K562 (cell line): Measurements from ENCODE around the gene ZNF267. TPM values are rescaled to one million over a fixed set of nuclear protein-coding genes. Genes with fewer than 3 reads are reported as not detected.
A peak's percentile ranks its signal among the peaks of the same experiment; 100 is the strongest.

ENCODE experiments used
- FOXJ2 ChIP-seq: fragments of 200-800 bp; sonication (Bioruptor generic); IDR thresholded peaks from 2 replicates; pipeline ENCODE4 v1.6.1; 2016; ENCODE audit warnings: missing genetic modification characterization, missing compliant biosample characterization
- NBN ChIP-seq: fragments of 450-650 bp; IDR thresholded peaks from 2 replicates; pipeline ENCODE4 v1.6.1; 2016; ENCODE audit warnings: low read depth, mild to moderate bottlenecking
- NEUROD1 ChIP-seq: fragments of 150-350 bp; IDR thresholded peaks from 2 replicates; pipeline ENCODE4 v1.6.1; 2014; ENCODE audit warnings: borderline replicate concordance, low read length, low read depth; ENCODE audit not compliant: partially characterized antibody
- NR2C2 ChIP-seq, 2 experiments: fragments of 200-800 bp in 1 of 2; sonication (Bioruptor generic) in 1 of 2; sonication (generic) in 1 of 2; formaldehyde crosslinking in 1 of 2; IDR thresholded peaks; 2 replicates each; pipeline versions ENCODE4 v1.6.1 to v1.8.0; 2016 to 2022; ENCODE audit warnings: mild to moderate bottlenecking in 1 of 2, missing compliant biosample characterization in 1 of 2, missing genetic modification characterization in 1 of 2, missing genetic modification reagents in 1 of 2
- ZNF551 ChIP-seq: fragments of 250-450 bp; sonication (Bioruptor Pico); IDR thresholded peaks from 2 replicates; pipeline ENCODE4 v1.5.0; 2021; ENCODE audit warnings: mild to moderate bottlenecking, moderate library complexity
- polyA plus RNA-seq, 8 experiments: library from polyadenylated mRNA; depleted of rRNA in 4 of 8; stranded (reverse) in 5 of 8; unstranded in 3 of 8; fragments of >200 nt; fragmentation: Nextera tagmentation in 2 of 8; fragmentation: Illumina TruSeq in 1 of 8; extraction: Ambion mirVana in 2 of 8; extraction: Trizol in 1 of 8; gene quantifications; 2 replicates each; pipeline versions ENCODE4 v1.2.1 to v1.2.3, GENCODE V29; 2011 to 2014; ENCODE audit warnings: inconsistent platforms in 1 of 8, missing spikeins in 1 of 8
- total RNA-seq, 7 experiments: library from RNA; depleted of rRNA in 6 of 7; stranded (reverse); fragments of >200 nt in 6 of 7; fragmentation: Illumina TruSeq in 2 of 7; extraction: Trizol in 2 of 7; gene quantifications; 2 replicates each; pipeline versions ENCODE4 v1.2.1 to v1.2.3, GENCODE V29; 2011 to 2021; ENCODE audit warnings: low replicate concordance in 1 of 7
- TF ChIP-seq, protein P1 (sequence below): fragments of 250-450 bp; sonication (Bioruptor Pico); IDR thresholded peaks from 2 replicates; pipeline ENCODE4 v1.5.0; 2021; ENCODE audit warnings: mild to moderate bottlenecking, moderate library complexity
- TF ChIP-seq, protein P2 (sequence below): IDR thresholded peaks from 2 replicates; pipeline ENCODE4 v1.6.1; 2011; ENCODE audit not compliant: insufficient read length; ENCODE audit errors: extremely low read depth
- TF ChIP-seq, protein P3 (sequence below): fragments of 250-450 bp; sonication (Bioruptor Pico); IDR thresholded peaks from 2 replicates; pipeline ENCODE4 v1.9.0; 2021; ENCODE audit warnings: mild to moderate bottlenecking, inconsistent platforms
- TF ChIP-seq, protein P4 (sequence below), 3 experiments: fragments of 200-800 bp in 1 of 3; fragments of 250-450 bp in 1 of 3; fragments of 450-650 bp in 1 of 3; sonication (Bioruptor Pico) in 1 of 3; sonication (Bioruptor generic) in 1 of 3; formaldehyde crosslinking in 1 of 3; IDR thresholded peaks; 2 replicates each; pipeline versions ENCODE4 v1.6.1 to v1.8.0; 2016 to 2022; ENCODE audit warnings: mild to moderate bottlenecking in 2 of 3, missing genetic modification characterization in 2 of 3, missing compliant biosample characterization in 1 of 3, moderate library complexity in 1 of 3
- TF ChIP-seq, protein P5 (sequence below): fragments of 450-650 bp; IDR thresholded peaks from 2 replicates; pipeline ENCODE4 v1.6.1; 2016; ENCODE audit warnings: borderline replicate concordance

ZNF267 gene
- total and polyA plus RNA-seq, 9 of the 15 experiments (the other 6 are each of a cell fraction or from before 2014, with no cell fraction given): 14.6 to 38.8 (median 21.5) TPM

DNA sequence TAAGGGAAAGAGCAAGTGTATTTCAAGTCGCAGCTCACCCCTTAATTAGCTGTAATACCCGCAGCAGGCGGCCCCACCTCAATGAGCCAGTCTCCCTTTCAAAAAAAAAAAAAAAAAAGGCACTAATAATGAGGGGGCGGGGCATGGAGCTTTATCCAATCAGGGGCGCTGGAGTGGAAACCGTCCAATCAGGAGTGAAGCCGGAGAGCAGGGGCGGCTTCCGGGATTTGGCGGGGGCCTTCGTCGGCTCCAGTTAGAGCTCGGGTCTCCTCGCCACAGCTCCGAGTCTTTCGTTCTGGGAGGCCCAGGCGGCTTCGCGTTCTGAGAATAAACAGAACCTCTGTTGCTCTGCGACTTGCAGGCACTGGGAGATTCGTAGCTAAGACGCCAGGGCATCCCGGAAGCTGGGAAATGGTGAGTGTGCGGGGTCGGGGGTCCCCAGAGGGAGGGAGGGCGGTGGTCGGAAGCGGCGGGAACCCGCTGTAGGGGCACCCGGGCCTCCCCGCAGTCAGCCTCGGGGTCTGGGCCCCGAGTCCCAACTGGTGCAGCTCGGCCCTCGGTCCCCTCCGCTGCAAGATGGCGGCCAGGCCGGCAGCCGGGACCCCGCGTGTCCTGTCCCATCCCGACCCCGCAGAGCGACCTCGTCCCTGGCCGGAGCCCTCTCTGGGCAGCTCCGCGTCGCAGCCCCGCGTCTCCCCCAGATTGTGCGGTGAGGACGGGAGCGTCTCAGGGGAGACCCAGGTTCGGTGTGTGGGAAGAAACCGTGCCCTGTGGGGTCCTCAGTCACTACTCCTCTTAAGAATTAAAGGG is at the start of gene ZNF267 (continued):
- TF ChIP-seq, protein P1, sequence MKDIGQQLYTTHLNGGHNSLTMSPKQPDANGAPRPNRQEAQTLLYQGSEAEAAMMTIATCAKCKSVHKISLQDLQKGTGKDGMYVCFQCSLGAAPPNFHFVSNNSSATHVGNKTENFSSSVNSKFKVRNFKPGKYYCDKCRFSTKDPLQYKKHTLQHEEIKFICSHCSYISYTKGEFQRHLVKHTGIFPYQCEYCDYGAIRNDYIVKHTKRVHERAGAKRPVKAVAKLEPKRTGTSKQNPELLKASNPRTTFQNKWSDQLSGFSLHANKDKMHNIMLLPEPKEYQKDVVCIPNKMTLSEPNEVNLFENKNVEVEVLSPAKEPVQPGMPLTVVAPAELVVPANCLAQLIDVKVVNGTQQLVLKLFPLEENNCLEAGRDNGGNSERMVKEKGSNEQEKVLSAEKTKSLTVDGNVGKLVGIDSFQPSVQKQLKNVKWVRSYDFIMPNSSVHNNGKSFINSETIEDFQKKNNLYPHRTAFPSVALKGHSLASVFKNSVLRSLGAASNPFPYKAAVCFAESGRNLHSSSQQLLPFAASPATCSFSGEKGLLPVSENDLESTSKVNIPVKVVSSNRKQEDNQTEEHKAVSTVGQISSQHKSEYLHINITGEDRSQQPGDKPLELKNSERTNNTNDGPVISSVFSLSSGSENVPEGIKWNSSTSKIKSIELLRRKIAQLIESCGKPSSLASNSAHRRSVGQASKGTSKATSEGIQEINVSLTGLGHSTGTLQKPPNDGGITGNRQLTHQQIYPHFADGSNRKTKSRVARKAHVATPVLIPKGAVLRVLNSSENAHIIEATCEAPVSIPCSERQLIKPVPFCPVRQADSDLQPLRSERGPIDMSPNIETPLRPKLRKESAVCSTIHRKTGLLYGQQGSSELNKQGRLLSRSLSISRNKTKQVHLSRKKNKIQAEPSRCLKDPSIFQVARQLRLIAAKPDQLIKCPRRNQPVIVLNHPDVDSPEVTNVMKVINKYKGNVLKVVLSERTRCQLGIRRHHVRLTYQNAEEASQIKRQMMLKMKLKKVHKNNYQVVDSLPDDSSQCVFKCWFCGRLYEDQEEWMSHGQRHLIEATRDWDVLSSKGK (CRISPR knock-in tag): no peak
- TF ChIP-seq ZNF551 (CRISPR knock-in tag): no peak
- TF ChIP-seq NBN: no peak
- TF ChIP-seq, protein P2, sequence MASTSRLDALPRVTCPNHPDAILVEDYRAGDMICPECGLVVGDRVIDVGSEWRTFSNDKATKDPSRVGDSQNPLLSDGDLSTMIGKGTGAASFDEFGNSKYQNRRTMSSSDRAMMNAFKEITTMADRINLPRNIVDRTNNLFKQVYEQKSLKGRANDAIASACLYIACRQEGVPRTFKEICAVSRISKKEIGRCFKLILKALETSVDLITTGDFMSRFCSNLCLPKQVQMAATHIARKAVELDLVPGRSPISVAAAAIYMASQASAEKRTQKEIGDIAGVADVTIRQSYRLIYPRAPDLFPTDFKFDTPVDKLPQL: no peak
- TF ChIP-seq FOXJ2 (tag): no peak
- no peak for TF ChIP-seq NR2C2 (CRISPR knock-in tag; IDR thresholded peaks at IDR 0.05)
- 0 out of 2 replicates have a peak, but pooled peaks have one; percentile 38 for TF ChIP-seq NR2C2 (tag; IDR thresholded peaks at IDR 0.05)
- TF ChIP-seq, protein P3, sequence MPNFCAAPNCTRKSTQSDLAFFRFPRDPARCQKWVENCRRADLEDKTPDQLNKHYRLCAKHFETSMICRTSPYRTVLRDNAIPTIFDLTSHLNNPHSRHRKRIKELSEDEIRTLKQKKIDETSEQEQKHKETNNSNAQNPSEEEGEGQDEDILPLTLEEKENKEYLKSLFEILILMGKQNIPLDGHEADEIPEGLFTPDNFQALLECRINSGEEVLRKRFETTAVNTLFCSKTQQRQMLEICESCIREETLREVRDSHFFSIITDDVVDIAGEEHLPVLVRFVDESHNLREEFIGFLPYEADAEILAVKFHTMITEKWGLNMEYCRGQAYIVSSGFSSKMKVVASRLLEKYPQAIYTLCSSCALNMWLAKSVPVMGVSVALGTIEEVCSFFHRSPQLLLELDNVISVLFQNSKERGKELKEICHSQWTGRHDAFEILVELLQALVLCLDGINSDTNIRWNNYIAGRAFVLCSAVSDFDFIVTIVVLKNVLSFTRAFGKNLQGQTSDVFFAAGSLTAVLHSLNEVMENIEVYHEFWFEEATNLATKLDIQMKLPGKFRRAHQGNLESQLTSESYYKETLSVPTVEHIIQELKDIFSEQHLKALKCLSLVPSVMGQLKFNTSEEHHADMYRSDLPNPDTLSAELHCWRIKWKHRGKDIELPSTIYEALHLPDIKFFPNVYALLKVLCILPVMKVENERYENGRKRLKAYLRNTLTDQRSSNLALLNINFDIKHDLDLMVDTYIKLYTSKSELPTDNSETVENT (CRISPR knock-in tag): peak; percentile 64; the same call in 1 of the 2 replicates
- TF ChIP-seq, protein P4, sequence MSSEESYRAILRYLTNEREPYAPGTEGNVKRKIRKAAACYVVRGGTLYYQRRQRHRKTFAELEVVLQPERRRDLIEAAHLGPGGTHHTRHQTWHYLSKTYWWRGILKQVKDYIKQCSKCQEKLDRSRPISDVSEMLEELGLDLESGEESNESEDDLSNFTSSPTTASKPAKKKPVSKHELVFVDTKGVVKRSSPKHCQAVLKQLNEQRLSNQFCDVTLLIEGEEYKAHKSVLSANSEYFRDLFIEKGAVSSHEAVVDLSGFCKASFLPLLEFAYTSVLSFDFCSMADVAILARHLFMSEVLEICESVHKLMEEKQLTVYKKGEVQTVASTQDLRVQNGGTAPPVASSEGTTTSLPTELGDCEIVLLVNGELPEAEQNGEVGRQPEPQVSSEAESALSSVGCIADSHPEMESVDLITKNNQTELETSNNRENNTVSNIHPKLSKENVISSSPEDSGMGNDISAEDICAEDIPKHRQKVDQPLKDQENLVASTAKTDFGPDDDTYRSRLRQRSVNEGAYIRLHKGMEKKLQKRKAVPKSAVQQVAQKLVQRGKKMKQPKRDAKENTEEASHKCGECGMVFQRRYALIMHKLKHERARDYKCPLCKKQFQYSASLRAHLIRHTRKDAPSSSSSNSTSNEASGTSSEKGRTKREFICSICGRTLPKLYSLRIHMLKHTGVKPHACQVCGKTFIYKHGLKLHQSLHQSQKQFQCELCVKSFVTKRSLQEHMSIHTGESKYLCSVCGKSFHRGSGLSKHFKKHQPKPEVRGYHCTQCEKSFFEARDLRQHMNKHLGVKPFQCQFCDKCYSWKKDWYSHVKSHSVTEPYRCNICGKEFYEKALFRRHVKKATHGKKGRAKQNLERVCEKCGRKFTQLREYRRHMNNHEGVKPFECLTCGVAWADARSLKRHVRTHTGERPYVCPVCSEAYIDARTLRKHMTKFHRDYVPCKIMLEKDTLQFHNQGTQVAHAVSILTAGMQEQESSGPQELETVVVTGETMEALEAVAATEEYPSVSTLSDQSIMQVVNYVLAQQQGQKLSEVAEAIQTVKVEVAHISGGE (CRISPR knock-in tag; IDR thresholded peaks at IDR 0.05): peak; percentile 53 to 90 (median 63); a peak in 3 of 6 replicates
- TF ChIP-seq, protein P5, sequence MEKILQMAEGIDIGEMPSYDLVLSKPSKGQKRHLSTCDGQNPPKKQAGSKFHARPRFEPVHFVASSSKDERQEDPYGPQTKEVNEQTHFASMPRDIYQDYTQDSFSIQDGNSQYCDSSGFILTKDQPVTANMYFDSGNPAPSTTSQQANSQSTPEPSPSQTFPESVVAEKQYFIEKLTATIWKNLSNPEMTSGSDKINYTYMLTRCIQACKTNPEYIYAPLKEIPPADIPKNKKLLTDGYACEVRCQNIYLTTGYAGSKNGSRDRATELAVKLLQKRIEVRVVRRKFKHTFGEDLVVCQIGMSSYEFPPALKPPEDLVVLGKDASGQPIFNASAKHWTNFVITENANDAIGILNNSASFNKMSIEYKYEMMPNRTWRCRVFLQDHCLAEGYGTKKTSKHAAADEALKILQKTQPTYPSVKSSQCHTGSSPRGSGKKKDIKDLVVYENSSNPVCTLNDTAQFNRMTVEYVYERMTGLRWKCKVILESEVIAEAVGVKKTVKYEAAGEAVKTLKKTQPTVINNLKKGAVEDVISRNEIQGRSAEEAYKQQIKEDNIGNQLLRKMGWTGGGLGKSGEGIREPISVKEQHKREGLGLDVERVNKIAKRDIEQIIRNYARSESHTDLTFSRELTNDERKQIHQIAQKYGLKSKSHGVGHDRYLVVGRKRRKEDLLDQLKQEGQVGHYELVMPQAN: peak; percentile 61; the same call in 1 of the 2 replicates
- peak; percentile 89 for TF ChIP-seq NEUROD1
